GM18526 (cell line): Measurements from ENCODE around the gene NRIP1.

ENCODE experiments used
- POLR2A ChIP-seq: IDR thresholded peaks from 3 replicates; pipeline ENCODE4 v1.6.1; 2011; ENCODE audit not compliant: insufficient read length; ENCODE audit errors: extremely low read depth

Gene NRIP1

DNA sequence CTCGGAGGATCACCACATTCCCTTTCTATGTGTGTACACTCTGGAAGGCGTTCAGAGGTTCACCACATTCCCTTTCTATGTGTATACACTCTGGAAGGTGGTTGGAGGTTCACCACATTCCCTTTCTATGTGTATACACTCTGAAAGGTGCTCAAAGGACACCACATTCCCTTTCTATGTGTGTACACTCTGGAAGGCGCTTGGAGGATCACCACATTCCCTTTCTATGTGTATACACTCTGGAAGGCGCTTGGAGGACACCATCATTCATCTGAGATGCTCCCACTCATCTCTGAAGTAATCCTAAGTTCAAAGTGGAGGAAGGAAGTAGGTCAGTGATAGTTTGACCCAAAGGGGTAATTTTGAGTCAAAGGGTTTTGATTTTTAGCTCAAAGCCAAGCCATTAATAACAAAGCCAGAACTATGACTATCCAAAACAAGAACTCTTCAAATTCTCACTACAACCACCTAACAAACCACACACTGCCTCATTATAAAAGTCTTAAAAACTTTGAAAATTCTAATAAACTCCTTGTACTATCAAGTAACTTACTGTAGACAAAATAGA is 32.9 kb downstream of the NRIP1 start:
- TF ChIP-seq POLR2A: no peak

DNA sequence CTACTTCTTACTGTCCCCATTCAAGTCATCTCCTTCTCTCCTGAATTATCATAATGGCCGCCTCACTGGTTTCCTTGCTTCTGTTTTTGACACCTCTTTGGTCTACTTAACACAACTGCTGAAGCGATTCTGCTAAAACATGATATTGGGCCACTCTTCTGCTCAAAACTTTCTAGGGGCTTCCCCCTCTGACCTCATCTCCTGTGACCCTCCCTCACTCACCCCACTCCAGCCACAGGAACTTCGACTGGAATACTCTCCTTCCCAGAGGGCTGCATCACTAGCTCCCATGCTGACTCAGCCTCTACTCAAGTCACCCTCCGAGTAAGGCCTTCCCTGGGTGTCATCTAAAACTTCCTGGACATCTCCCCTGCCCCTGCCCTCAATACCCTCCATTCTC is 35.7 kb downstream of the NRIP1 start:
- no peak for TF ChIP-seq POLR2A

DNA sequence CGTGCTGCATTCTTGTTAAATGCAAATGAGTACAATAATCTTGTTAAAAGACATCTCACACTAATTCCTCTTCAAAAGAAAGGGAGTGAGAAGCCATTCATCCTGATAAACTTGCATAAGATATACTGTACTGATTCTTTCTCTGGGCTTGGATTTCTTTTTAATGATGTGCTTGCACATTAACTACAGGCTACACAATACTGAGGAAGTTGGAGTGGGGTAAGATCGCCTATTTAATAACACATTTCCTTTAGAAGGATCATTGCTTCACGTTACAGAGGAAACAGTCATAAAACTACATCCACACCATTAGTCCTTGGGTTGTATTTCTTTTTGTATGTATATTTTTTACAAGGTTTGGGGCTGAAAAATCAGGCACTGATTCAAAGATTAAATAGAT is 36.6 kb downstream of the NRIP1 start:
- no peak for TF ChIP-seq POLR2A

DNA sequence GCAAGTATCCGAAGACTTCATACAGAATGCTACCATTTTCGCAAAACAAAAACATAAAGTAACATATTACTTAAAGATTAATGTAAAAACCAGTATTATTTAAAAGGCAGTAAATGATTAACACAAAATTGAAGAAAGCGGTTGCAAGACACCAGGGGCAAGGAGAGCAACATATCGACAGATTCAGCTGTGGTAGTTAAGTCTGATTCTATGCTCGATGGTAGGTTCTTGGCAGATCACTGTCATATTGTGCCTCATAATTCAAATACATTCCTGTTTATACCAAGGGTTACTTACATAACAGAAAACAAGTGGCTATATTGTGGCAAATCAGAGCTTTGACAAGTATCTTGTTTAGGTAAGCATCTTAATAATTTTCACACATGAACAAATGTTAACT is 37.7 kb downstream of the NRIP1 start:
- TF ChIP-seq POLR2A: no peak

DNA sequence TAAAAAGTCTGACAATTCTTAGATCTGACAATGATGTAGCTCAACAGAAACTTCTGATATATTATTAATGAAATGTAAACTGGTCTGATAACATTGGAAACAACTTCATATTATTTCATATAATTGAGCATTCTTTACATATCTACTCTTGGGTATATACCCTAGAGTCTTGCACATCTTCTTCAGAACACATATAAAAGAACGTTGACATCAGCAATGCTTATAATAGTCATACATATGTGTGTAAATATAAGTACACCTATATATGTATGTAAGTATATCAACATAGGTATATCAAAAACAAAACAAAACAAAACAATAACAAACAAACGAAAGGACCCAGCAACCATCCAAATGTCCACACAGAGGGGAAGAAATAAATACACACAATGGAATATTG is 38.4 kb downstream of the NRIP1 start:
- no peak for TF ChIP-seq POLR2A

DNA sequence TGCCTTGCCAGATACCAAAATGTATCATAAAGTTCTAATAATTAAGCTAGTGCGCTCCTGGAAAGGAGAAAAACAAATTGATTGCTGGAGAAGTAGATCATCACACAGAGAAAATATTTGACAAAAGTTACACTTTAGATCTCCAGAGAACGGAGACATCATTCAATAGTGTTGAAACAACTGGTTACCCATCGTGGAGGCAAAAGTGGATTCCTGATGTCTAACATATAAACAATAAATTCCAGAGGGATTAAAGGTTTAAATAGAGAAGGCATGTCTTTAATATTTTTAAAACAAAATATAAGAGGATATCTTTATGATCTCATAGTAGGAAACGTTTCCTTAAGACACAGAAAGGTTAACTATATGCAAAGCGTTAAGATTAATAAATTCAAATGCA is 41.0 kb downstream of the NRIP1 start:
- TF ChIP-seq POLR2A: no peak

DNA sequence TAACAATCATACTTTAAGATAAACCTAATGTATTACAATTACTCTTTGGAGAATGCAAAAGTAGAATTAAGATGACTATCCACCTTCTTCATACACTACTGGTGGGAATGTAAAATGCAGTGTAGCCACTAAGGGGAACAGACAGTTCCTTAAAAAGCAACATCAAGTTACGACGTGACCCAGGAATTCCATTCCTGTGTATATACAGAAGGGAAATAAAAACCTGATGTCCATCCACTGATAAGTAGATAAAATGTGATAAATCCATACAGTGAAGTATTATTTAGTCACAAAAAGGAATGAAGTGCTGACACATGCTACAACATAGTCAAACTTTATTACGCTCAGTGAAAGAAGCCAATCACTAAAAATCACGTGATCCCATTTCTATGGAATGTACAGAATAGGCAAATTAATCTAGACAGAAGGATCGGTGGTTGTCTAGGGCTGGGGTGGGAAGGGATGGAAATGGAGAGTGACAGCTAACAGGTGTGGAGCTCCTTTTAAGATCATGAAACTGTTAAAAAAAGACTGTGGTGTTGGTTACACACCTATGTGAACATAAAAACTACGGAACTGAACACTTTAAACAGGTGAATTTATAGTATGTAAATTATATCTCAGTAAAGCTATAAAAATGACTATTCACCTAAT is 42.1 kb downstream of the NRIP1 start:
- TF ChIP-seq POLR2A: no peak

DNA sequence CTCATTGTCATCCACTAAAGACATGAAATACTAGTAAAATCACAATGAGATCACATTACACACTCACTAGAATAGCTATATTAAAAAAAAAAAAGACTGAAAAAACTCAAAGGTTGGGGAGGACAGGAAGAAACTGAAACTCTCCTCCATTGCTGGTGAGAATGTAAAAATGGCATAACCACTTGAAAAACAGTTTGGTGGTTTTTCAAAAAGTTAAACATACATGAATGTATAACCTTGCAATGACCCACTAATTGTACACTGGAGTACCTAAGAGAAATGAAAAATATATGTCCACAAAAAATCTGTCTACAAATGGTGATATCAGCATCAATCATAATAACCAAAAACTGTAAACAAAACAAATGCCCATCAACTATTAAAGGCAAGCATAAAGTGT is 44.0 kb downstream of the NRIP1 start:
- TF ChIP-seq POLR2A: no peak

DNA sequence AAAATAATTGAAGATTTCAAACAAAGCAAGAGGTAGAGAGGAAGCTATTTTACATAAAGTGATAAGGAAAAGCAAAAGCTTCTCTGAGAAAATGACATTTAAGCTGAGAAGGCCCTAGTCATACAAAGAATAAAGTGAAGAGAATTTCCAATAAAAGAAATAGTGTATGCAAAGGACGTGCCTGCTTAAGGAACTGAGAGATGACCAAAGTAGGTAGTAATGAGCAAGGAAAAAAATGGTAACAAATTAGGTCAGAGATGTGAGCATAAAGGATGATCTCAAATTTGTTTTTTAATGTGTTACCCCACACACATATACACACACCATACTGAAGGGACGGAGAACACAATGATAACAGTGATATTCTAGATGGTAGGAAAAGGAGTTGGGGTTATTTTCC is 46.4 kb downstream of the NRIP1 start:
- TF ChIP-seq POLR2A: no peak

DNA sequence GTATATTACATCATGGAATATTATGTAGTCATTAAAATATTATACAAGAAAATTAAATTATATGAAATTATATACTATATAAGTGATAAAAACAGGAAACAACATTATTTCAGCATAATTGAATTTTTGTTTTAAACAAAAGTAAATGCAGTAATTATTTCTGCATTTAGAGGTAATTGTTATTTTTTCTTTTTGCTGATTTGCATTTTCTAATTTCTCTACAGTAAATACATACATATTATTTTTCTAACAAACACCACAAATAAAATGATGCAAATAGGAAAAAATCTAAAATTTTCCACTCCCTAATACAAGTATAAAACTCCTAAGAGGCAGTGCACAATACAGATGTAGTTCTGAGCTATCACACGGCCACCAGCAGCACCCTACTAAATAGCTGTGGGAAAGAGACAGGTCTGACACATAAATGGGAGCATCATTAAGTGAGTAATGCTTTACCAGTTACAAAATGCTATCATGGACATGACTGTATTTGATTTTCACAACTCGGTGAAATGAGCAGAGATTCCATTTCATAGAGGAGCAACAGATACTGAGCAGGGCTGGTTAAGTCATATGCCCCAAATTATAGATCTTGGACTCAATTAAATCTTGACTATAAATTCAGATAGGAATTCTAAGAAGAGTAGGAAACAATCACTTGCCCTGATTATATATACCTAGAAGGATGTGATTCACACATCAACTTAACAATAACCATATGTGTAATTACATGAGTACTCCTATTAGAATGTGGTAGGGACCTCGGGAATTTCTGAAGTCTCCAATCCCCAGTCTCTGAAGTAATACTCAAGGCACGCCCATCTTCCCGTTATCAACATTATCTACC is 49.0 kb downstream of the NRIP1 start:
- no peak for TF ChIP-seq POLR2A

DNA sequence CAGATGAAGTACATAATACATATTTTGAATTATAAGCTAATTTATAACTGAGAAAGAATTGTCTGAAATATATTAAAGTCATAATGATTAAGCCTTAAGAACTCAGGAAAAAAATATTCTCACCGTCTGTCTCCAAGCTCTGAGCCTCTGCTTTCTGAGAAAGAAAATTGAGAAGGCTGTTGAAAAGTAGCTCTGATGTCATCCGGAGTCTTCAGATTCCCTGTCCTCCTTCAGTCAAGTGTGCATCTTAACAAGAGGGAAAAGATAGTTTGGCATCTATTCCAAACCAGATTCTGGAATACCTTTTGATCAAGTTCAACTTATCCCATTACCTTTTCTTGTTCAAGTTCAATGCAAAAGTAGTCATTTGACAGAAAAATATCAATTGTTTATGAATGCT is 50.6 kb downstream of the NRIP1 start:
- TF ChIP-seq POLR2A: no peak

DNA sequence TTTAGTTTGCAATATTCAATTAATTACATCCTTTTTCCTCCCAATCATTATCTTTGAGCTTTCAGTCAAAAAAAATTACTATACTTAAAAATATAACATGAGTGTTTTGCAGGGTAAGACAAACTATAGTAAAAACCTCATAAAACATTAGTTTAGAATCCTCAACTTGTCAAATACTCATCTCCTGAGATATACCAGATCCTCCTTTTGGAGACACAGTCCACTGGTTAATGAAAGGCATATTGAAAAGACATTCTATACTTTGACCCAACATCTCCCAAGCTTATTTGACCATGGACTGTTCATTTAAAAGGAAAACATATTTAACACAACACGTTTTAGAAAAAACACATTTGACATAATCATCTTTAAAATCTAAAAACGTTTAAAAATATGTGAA is 52.8 kb downstream of the NRIP1 start:
- TF ChIP-seq POLR2A: no peak

DNA sequence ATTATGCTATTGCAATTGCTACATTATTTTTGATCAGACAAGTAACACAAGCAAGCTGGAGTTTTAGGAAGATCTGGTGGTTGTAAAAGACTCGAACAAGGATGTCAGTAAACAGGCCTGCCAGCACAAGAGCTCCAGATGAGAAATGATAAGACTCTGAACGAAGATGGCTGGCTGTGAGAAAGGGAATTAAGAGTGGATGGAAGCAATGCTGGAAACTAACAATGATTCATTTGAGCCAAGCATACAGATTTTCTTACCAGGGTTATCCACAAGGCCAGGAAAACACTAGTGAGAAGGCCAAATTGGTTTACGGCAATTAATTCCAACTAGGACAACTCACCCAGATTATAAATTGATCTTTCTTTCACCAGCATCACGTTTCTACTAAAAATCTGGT is 54.2 kb downstream of the NRIP1 start:
- no peak for TF ChIP-seq POLR2A

DNA sequence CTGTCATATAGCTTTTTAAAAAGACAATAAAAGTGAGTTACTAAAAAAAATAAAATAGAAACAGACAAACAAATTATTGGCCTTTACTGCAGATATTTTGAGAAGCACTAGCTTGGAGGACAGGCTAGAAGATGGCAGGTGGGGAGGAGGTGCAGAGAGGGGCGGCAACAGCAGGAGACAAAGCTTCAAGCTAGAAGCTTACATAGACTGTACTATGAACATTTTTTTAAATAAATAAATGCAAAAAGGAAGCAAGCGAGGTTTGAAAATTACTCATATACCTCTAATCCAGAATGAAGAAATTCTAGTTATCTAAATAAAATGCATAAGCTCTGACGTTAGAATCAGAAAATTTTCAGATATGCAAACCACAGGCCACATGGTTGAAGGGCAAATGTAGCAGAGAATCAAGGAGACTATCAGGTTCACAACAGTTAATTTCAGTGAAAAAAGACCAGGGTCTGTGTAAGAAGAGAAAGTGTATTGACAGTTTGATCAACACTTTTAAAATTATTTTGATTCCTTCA is 54.9 kb downstream of the NRIP1 start:
- no peak for TF ChIP-seq POLR2A

DNA sequence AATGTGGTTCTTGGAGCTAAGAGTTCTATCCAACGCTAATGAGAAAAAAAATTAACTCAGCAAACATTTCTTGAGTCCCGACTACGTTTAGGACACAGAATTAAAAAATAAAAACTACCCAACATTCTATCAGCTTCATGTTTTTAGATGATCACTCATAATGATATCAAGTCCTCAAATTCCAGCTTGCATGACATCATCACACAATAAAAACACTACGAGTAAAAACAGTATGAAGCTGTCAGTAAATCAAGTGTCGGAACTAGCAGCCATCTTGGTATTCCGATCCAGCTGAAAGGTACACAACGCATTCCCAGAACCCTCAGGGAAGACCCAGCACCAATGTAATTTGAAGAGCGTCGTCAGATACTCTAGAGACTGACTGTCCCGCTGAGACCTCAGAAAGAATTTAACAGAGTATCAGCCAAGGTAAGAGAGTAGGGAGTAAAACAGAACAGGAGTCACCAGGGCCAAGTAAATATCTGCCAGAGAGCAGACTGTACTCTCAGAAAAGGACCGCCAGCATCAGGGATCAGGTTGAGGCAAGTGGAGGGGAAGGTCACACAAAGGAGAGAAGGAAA is 57.0 kb downstream of the NRIP1 start:
- no peak for TF ChIP-seq POLR2A
